Fibroblast of pulmonary artery (primary cell): Measurements from ENCODE around the gene WSCD2.

ENCODE experiments used
- DNase-seq: peaks from one replicate; pipeline ENCODE4 v3.0.0-alpha.2; 2010; ENCODE audit warnings: low read depth
- H3K4me3 ChIP-seq: replicated peaks from 2 replicates; pipeline ENCODE4 v1.5.1; 2011; ENCODE audit warnings: low read depth, mild to moderate bottlenecking, control low read depth, low read length, moderate library complexity
- TF ChIP-seq, protein P1 (sequence below): IDR thresholded peaks from 2 replicates; pipeline ENCODE4 v1.5.1; 2011; ENCODE audit warnings: mild to moderate bottlenecking, control low read depth, low read length, inconsistent platforms; ENCODE audit errors: missing control alignments

Gene WSCD2

DNA sequence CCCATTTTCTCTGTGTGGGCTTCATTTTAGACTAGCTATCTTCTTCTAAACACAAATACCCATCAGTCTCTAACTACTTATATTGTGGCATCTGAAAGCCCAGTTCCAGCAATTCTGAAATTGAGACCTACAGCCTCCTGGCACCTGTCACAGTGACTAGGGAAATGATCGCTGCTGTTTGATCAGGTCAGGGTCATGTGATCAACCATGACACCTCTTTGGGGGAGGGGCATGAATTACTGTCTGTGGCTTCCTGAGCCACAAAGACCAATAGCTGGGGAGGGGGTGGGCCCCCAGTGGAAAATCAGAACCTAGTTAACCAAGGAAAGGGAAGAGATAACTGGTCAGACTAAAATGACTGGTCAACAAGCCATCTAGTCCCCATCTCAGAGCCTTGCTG is 14.1 kb downstream of the WSCD2 start:
- no peak overlapping the region for H3K4me3 ChIP-seq
- TF ChIP-seq, protein P1, sequence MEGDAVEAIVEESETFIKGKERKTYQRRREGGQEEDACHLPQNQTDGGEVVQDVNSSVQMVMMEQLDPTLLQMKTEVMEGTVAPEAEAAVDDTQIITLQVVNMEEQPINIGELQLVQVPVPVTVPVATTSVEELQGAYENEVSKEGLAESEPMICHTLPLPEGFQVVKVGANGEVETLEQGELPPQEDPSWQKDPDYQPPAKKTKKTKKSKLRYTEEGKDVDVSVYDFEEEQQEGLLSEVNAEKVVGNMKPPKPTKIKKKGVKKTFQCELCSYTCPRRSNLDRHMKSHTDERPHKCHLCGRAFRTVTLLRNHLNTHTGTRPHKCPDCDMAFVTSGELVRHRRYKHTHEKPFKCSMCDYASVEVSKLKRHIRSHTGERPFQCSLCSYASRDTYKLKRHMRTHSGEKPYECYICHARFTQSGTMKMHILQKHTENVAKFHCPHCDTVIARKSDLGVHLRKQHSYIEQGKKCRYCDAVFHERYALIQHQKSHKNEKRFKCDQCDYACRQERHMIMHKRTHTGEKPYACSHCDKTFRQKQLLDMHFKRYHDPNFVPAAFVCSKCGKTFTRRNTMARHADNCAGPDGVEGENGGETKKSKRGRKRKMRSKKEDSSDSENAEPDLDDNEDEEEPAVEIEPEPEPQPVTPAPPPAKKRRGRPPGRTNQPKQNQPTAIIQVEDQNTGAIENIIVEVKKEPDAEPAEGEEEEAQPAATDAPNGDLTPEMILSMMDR, result no peak
- no peak for DNase-seq

DNA sequence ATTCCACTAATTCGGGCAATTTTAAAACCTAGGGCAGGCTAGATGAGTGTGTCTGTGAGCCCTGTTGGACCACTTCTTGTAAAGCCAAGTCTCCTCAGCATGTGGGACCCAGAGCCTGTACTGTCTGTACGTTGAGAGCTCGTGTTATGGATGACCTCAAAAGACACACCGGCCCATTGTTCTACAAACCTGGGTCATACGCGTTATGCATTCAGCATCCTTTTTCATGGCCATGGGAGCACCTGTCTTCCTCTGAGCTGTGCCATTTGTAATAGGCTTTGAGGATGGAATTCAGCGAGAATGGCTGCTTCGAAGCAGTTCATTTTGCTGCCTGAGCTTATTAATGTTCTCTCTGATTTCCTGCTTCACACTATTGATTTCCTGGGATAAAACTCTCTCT is 15.0 kb downstream of the WSCD2 start:
- H3K4me3 ChIP-seq, result no peak overlapping the region
- TF ChIP-seq, protein P1, result no peak
- DNase-seq, result no peak

DNA sequence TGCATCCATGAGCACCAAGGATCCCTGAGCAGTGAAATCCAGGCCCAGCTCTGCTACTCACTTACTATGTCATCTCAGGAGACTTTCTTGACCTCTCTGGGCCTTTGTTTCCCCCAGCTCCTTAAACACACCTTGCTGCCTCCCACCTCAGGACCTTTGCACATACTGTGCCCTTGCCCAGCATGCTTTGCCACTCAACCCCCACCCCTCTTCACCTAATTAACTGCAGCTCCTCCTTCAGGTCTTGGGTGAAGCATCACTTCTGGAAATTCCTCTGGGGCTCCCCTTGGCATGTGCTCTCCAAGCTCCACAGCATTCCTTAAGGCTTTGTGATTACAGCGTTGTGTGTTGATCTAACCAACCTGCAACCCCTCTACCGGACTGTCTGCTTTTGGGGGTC is 15.9 kb downstream of the WSCD2 start:
- H3K4me3 ChIP-seq, result no peak overlapping the region
- TF ChIP-seq, protein P1, result no peak
- DNase-seq, result no peak

DNA sequence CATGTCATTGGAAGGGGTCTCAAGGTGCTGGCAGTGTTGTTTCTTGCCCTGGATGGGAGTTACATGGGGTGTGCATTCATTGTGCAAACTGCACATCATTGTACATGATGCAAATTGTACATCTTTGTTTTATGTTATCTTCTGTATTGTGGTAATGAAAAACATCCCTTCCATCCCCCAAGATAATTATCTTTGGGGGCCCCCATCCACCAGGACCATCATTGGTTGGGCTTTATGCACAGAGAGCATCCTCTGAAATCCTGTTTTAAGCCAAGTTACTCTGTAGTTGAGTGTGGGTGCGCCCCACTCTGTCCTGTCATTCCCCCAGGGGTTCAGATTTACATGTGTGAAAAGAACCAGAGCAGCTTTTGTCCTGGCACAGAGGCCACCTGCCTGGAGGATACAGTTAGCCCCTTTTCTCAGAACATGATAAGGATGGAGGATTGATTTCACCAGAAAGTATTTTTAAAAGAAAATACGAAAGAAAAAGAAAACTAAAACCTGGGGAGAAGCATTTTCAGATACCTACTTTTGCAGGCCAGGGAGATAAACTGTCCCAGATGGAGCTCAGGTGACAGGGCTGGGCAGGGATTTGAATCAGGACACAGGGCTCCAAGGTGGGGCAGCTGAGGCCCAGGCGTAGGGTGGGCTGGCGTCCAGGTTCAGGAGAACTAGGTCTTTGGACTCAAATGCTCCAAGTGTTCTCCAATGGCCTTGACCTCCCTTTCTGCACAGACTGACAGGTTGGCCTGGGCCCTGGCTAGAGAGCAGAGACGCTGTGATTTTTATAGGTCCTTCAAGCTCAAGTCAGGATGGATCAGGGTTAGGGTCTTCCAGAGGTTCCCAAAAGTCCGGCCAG is 17.2 kb downstream of the WSCD2 start:
- TF ChIP-seq, protein P1, result no peak
- DNase-seq, result no peak
- H3K4me3 ChIP-seq, result no peak overlapping the region

DNA sequence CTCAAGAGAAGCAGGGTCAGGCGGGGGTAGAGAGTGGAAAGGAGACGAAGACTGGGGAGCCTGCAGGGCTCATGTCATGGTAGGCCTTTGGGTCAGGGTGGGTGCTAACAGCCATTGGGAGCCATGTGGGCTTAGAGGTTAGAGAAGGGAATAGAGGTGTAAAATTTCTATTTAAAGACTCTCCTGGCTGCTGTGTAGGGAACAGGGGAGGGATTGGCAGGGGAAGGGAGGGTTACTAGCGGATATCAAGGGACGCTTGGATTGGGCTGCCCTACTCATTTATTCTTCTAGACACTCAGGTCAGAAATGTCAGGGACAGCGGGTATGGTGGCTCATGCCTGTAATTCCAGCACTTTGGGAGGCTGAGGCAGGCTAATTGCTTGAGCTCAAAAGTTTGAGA is 18.2 kb downstream of the WSCD2 start:
- no peak overlapping the region for H3K4me3 ChIP-seq
- no peak for DNase-seq
- TF ChIP-seq, protein P1, result no peak

DNA sequence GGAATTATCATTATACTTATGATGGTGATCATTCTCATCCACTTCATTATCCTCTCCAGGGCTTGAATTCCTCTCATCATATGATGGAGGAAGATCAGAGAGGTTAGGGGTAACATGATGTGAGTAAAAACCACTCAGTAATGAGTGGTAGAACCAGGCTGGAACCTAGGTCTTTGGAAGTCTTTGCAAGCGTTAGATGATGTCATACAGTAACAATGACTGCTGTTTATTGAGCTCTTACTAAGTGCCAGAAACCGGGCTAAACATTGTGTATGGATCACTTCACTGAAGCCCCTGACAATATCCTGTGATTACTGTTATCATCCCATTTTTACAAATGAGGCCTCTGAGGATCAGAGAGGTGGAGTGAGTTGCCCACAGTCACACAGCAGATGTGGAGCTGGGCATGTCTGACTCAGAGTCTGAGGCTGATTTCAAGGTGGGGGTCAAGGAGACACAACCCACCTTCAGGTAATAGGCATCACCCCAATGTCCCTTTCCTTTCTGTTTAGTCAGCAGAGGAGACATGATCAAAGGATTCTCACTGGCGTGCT is 19.5 kb downstream of the WSCD2 start:
- no peak for DNase-seq
- no peak overlapping the region for H3K4me3 ChIP-seq
- TF ChIP-seq, protein P1, result no peak
